PC-9 (cell line): ENCODE data around the gene LIMS2. TPM values are rescaled to one million over a fixed set of nuclear protein-coding genes. Genes with fewer than 3 reads are reported as not detected.

ENCODE experiments used
- BruUV-seq: library from RNA; stranded (reverse); fragments of 400-500 nt; replicated peaks from 2 replicates; lab custom pipeline; 2021; lab: Mats Ljungman, UMichigan
- CTCF ChIA-PET: fragments of 300-600 bp; sonication (Branson Sonifier 250); formaldehyde crosslinking; loops from one replicate; lab custom pipeline; 2022; ENCODE audit warnings: antibody characterized with exemption; lab: Charles Lee
- POLR2A ChIA-PET: fragments of 300-600 bp; sonication (Branson Sonifier 250); formaldehyde crosslinking; loops from one replicate; lab custom pipeline; 2022; ENCODE audit warnings: antibody characterized with exemption; ENCODE audit not compliant: unreplicated experiment; lab: Charles Lee
- DNase-seq, 2 experiments: peaks; one replicate each; pipeline versions ENCODE4 v3.0.0 to v3.0.0-alpha.2; 2015 to 2022; ENCODE audit warnings: mixed read lengths in 1 of 2
- H2AFZ ChIP-seq: fragments of 200-600 bp; sonication (generic); 2 replicates; pipeline ENCODE4 v1.8.1; 2017; ENCODE audit warnings: antibody characterized with exemption
- H3F3A ChIP-seq: fragments of 200-600 bp; sonication (generic); 2 replicates; pipeline ENCODE4 v1.8.1; 2017; ENCODE audit warnings: antibody characterized with exemption, mild to moderate bottlenecking, low read depth; ENCODE audit not compliant: insufficient read depth
- H3K27ac ChIP-seq: fragments of 200-600 bp; sonication (generic); 2 replicates; pipeline ENCODE4 v1.6.1; 2016; ENCODE audit warnings: mixed run types
- H3K27me3 ChIP-seq: fragments of 200-600 bp; sonication (generic); 2 replicates; pipeline ENCODE4 v1.6.1; 2016; ENCODE audit warnings: low read depth, mixed run types; ENCODE audit not compliant: insufficient read depth
- H3K36me3 ChIP-seq: fragments of 200-600 bp; sonication (generic); 2 replicates; pipeline ENCODE4 v1.6.1; 2016; ENCODE audit warnings: low read depth, mixed run types
- H3K4me1 ChIP-seq: fragments of 200-600 bp; sonication (generic); replicated peaks from 2 replicates; pipeline ENCODE4 v1.6.1; 2016; ENCODE audit warnings: mixed run types; ENCODE audit not compliant: insufficient read depth
- H3K4me2 ChIP-seq: fragments of 200-600 bp; sonication (generic); 2 replicates; pipeline ENCODE4 v1.6.1; 2017; ENCODE audit warnings: mixed run types
- H3K4me3 ChIP-seq: fragments of 200-600 bp; sonication (generic); 2 replicates; pipeline ENCODE4 v1.6.1; 2016; ENCODE audit warnings: mixed run types
- H3K79me2 ChIP-seq: fragments of 200-600 bp; sonication (generic); 2 replicates; pipeline ENCODE4 v1.6.1; 2017; ENCODE audit warnings: low read depth, mixed run types
- H3K9me2 ChIP-seq: fragments of 200-600 bp; sonication (generic); 2 replicates; pipeline ENCODE4 v1.8.1; 2017; ENCODE audit warnings: mild to moderate bottlenecking; ENCODE audit not compliant: insufficient read depth
- H3K9me3 ChIP-seq: fragments of 200-600 bp; sonication (generic); 2 replicates; pipeline ENCODE4 v1.8.1; 2016; ENCODE audit warnings: low read depth; ENCODE audit not compliant: insufficient read depth
- H4K20me1 ChIP-seq: fragments of 200-600 bp; sonication (generic); 2 replicates; pipeline ENCODE4 v1.8.1; 2017; ENCODE audit not compliant: insufficient read depth
- CTCF ChIP-seq: fragments of 200-600 bp; sonication (generic); conservative IDR thresholded peaks from 2 replicates; pipeline ENCODE4 v1.6.1; 2017; ENCODE audit warnings: mixed run types, antibody characterized with exemption, mild to moderate bottlenecking, moderate library complexity
- EZH2 ChIP-seq: fragments of 200-600 bp; sonication (generic); IDR thresholded peaks from 2 replicates; pipeline ENCODE4 v1.8.0; 2017; ENCODE audit warnings: antibody characterized with exemption, low read depth
- intact Hi-C: fragments of 100-400 bp; cut with micrococcal nuclease; formaldehyde crosslinking; loops from one replicate; pipeline ENCODE4 v1.10.0; 2022; ENCODE audit not compliant: unreplicated experiment
- total RNA-seq: library from RNA; stranded (reverse); gene quantifications from 2 replicates; pipeline ENCODE4 v1.2.3, GENCODE V29; 2021

LIMS2 gene
- total RNA-seq, 1 experiment from 2014 or later: 1.4 TPM

- CTCF ChIA-PET: no interaction called here
- Histone ChIP-seq H2AFZ (no peak overlapping the region), H3K36me3 (no peaks in the 10 kb centered on the region), H3K4me2 (no peak overlapping the region), H3K9me2 (no peaks in the 10 kb centered on the region), H3K9me3 (no peaks in the 10 kb centered on the region), H3F3A (no peaks in the 10 kb centered on the region), H3K4me3 (no peak overlapping the region), H3K79me2 (no peaks in the 10 kb centered on the region), H3K27ac (no peak overlapping the region), H4K20me1 (no peaks in the 10 kb centered on the region), H3K27me3 (0 out of 2 replicates have a peak, but pooled peaks cover 9% of the 10 kb centered on the region), H3K4me1 (peaks cover 8% of the 10 kb centered on the region; the same call in 1 of the 2 replicates)
- POLR2A ChIA-PET: no interaction called here
- intact Hi-C loops: no loop called here
- no peak for DNase-seq
- BruUV-seq: no TSS peak
- TF ChIP-seq CTCF (no peak), EZH2 (no peak)
These were observed 46.3 kb downstream of the LIMS2 start for GRCh38 chr2:127628767-127629614.

- TF ChIP-seq CTCF (no peak), EZH2 (no peak)
- Histone ChIP-seq H3K4me2 (no peak overlapping the region), H3K9me3 (no peaks in the 10 kb centered on the region), H3K4me3 (no peak overlapping the region), H3F3A (no peaks in the 10 kb centered on the region), H3K9me2 (no peaks in the 10 kb centered on the region), H3K4me1 (peaks cover 8% of the 10 kb centered on the region; the same call in 1 of the 2 replicates), H3K79me2 (no peaks in the 10 kb centered on the region), H2AFZ (no peak overlapping the region), H4K20me1 (no peaks in the 10 kb centered on the region), H3K27ac (no peak overlapping the region), H3K27me3 (0 out of 2 replicates have a peak, but pooled peaks cover 9% of the 10 kb centered on the region), H3K36me3 (no peaks in the 10 kb centered on the region)
- no TSS peak for BruUV-seq
- intact Hi-C loops: no loop called here
- ChIA-PET CTCF (no interaction called here), POLR2A (no interaction called here)
- no peak for DNase-seq
These were observed 47.4 kb downstream of the LIMS2 start for GRCh38 chr2:127627740-127628571.

GRCh38 chr2:127626917-127627739, 48.2 kb downstream of the LIMS2 start:
- no peak overlapping the region for H2AFZ ChIP-seq

More at GRCh38 chr2:127626917-127627739, 48.2 kb downstream of the LIMS2 start:
- ChIA-PET CTCF (no interaction called here), POLR2A (no interaction called here)
- no TSS peak for BruUV-seq
- no peak for DNase-seq
- Histone ChIP-seq H3K27ac (no peak overlapping the region), H3F3A (no peaks in the 10 kb centered on the region), H3K9me3 (no peaks in the 10 kb centered on the region), H3K4me3 (no peak overlapping the region), H3K36me3 (no peaks in the 10 kb centered on the region), H3K27me3 (0 out of 2 replicates have a peak, but pooled peaks cover 9% of the 10 kb centered on the region), H3K4me2 (no peak overlapping the region), H3K79me2 (no peaks in the 10 kb centered on the region), H3K4me1 (peaks cover 8% of the 10 kb centered on the region; the same call in 1 of the 2 replicates), H3K9me2 (no peaks in the 10 kb centered on the region), H4K20me1 (no peaks in the 10 kb centered on the region)
- TF ChIP-seq EZH2: no peak
- intact Hi-C loops: no loop called here
